ENCODE results near the gene ABCC4. TPM values are rescaled to one million over a fixed set of nuclear protein-coding genes. Genes with fewer than 3 reads are reported as not detected.

ABCC4 gene
- total RNA-seq, 1 experiment from 2014 or later = 12.9 TPM

- no peaks in the 10 kb centered on the region for H3K4me1 ChIP-seq (replicated peaks)
- no peak for DNase-seq (ENCODE audit: low read depth in 1 of 2, low spot score in 2 of 2)
- H3K4me3 ChIP-seq = no peak overlapping the region
- H3K9me3 ChIP-seq (replicated peaks) = no peaks in the 10 kb centered on the region
- no peaks in the 10 kb centered on the region for H3K27me3 ChIP-seq (replicated peaks)
- no peaks in the 10 kb centered on the region for H3K36me3 ChIP-seq
- H3K27ac ChIP-seq = no peak overlapping the region
These were observed 251.5 kb downstream of the ABCC4 start for GRCh38 chr13:95049772-95050171.

- Histone ChIP-seq H3K9me3 (replicated peaks) (no peaks in the 10 kb centered on the region), H3K4me3 (no peak overlapping the region), H3K27me3 (replicated peaks) (no peaks in the 10 kb centered on the region), H3K27ac (no peak overlapping the region), H3K4me1 (replicated peaks) (no peaks in the 10 kb centered on the region), H3K36me3 (no peaks in the 10 kb centered on the region)
- no peak for DNase-seq (ENCODE audit: low read depth in 1 of 2, low spot score in 2 of 2)
These were observed 256.6 kb downstream of the ABCC4 start for GRCh38 chr13:95044452-95045205.

- H3K36me3 ChIP-seq = no peaks in the 10 kb centered on the region
- no peaks in the 10 kb centered on the region for H3K4me1 ChIP-seq (replicated peaks)
- H3K27me3 ChIP-seq (replicated peaks) = no peaks in the 10 kb centered on the region
- H3K4me3 ChIP-seq = no peak overlapping the region
- H3K27ac ChIP-seq = no peak overlapping the region
- no peaks in the 10 kb centered on the region for H3K9me3 ChIP-seq (replicated peaks)
- DNase-seq (ENCODE audit: low read depth in 1 of 2, low spot score in 2 of 2) = no peak
These were observed 261.8 kb downstream of the ABCC4 start for GRCh38 chr13:95039415-95039814.

- Histone ChIP-seq H3K4me3 (no peak overlapping the region), H3K4me1 (replicated peaks) (no peaks in the 10 kb centered on the region), H3K27ac (no peak overlapping the region), H3K9me3 (replicated peaks) (no peaks in the 10 kb centered on the region), H3K27me3 (replicated peaks) (no peaks in the 10 kb centered on the region), H3K36me3 (no peaks in the 10 kb centered on the region)
- no peak for DNase-seq (ENCODE audit: low read depth in 1 of 2, low spot score in 2 of 2)
These were observed 262.3 kb downstream of the ABCC4 start for GRCh38 chr13:95038949-95039348.

GRCh38 chr13:95035311-95036109, 265.7 kb downstream of the ABCC4 start:
- Histone ChIP-seq H3K4me3 (no peak overlapping the region), H3K27ac (no peak overlapping the region), H3K4me1 (replicated peaks) (no peaks in the 10 kb centered on the region), H3K27me3 (replicated peaks) (no peaks in the 10 kb centered on the region), H3K9me3 (replicated peaks) (no peaks in the 10 kb centered on the region), H3K36me3 (no peaks in the 10 kb centered on the region)
- no peak for DNase-seq (ENCODE audit: low read depth in 1 of 2, low spot score in 2 of 2)

- Histone ChIP-seq H3K27ac (no peak overlapping the region), H3K9me3 (replicated peaks) (no peaks in the 10 kb centered on the region), H3K4me1 (replicated peaks) (no peaks in the 10 kb centered on the region), H3K27me3 (replicated peaks) (no peaks in the 10 kb centered on the region), H3K36me3 (no peaks in the 10 kb centered on the region), H3K4me3 (no peak overlapping the region)
- DNase-seq (ENCODE audit: low read depth in 1 of 2, low spot score in 2 of 2) = no peak
These were observed 267.4 kb downstream of the ABCC4 start for GRCh38 chr13:95033890-95034289.

- Histone ChIP-seq H3K36me3 (no peaks in the 10 kb centered on the region), H3K4me3 (no peak overlapping the region), H3K27me3 (replicated peaks) (no peaks in the 10 kb centered on the region), H3K4me1 (replicated peaks) (no peaks in the 10 kb centered on the region), H3K9me3 (replicated peaks) (no peaks in the 10 kb centered on the region), H3K27ac (no peak overlapping the region)
- DNase-seq (ENCODE audit: low read depth in 1 of 2, low spot score in 2 of 2) = no peak
These were observed 269.1 kb downstream of the ABCC4 start for GRCh38 chr13:95032121-95032520.

GRCh38 chr13:95030821-95031343, 270.4 kb downstream of the ABCC4 start:
- Histone ChIP-seq H3K27ac (no peak overlapping the region), H3K4me3 (no peak overlapping the region), H3K4me1 (replicated peaks) (no peaks in the 10 kb centered on the region), H3K36me3 (no peaks in the 10 kb centered on the region), H3K9me3 (replicated peaks) (no peaks in the 10 kb centered on the region), H3K27me3 (replicated peaks) (no peaks in the 10 kb centered on the region)
- DNase-seq (ENCODE audit: low read depth in 1 of 2, low spot score in 2 of 2) = no peak

GRCh38 chr13:95027638-95028037, 273.6 kb downstream of the ABCC4 start:
- Histone ChIP-seq H3K4me1 (replicated peaks) (no peaks in the 10 kb centered on the region), H3K27ac (no peak overlapping the region), H3K36me3 (no peaks in the 10 kb centered on the region), H3K27me3 (replicated peaks) (no peaks in the 10 kb centered on the region), H3K9me3 (replicated peaks) (no peaks in the 10 kb centered on the region), H3K4me3 (no peak overlapping the region)
- no peak for DNase-seq (ENCODE audit: low read depth in 1 of 2, low spot score in 2 of 2)

GRCh38 chr13:95025116-95025515, 276.1 kb downstream of the ABCC4 start:
- Histone ChIP-seq H3K27ac (no peak overlapping the region), H3K4me3 (no peak overlapping the region), H3K36me3 (no peaks in the 10 kb centered on the region), H3K27me3 (replicated peaks) (no peaks in the 10 kb centered on the region), H3K4me1 (replicated peaks) (peaks cover 10% of the 10 kb centered on the region), H3K9me3 (replicated peaks) (no peaks in the 10 kb centered on the region)
- DNase-seq (ENCODE audit: low read depth in 1 of 2, low spot score in 2 of 2) = no peak

- H3K9me3 ChIP-seq (replicated peaks) = no peaks in the 10 kb centered on the region
- H3K4me3 ChIP-seq = no peak overlapping the region
- H3K27ac ChIP-seq = no peak overlapping the region
- peaks cover 13% of the 10 kb centered on the region for H3K4me1 ChIP-seq (replicated peaks)
- H3K36me3 ChIP-seq = no peaks in the 10 kb centered on the region
- no peak for DNase-seq (ENCODE audit: low read depth in 1 of 2, low spot score in 2 of 2)
- H3K27me3 ChIP-seq (replicated peaks) = no peaks in the 10 kb centered on the region
These were observed 277.8 kb downstream of the ABCC4 start for GRCh38 chr13:95023405-95023804.

- DNase-seq (ENCODE audit: low read depth in 1 of 2, low spot score in 2 of 2) = peak in 1 of 2 experiments; percentile 41
- Histone ChIP-seq H3K27me3 (replicated peaks) (no peaks in the 10 kb centered on the region), H3K36me3 (no peaks in the 10 kb centered on the region), H3K27ac (peak overlapping the region; percentile 32), H3K4me1 (replicated peaks) (peaks cover 13% of the 10 kb centered on the region), H3K9me3 (replicated peaks) (no peaks in the 10 kb centered on the region), H3K4me3 (no peak overlapping the region)
These were observed 280.8 kb downstream of the ABCC4 start for GRCh38 chr13:95020298-95020987.

- no peak overlapping the region for H3K4me3 ChIP-seq
- peak overlapping the region; percentile 32 for H3K27ac ChIP-seq
- no peaks in the 10 kb centered on the region for H3K9me3 ChIP-seq (replicated peaks)
- no peak for DNase-seq (ENCODE audit: low read depth in 1 of 2, low spot score in 2 of 2)
- no peaks in the 10 kb centered on the region for H3K27me3 ChIP-seq (replicated peaks)
- H3K36me3 ChIP-seq = no peaks in the 10 kb centered on the region
- peaks cover 13% of the 10 kb centered on the region for H3K4me1 ChIP-seq (replicated peaks)
These were observed 281.4 kb downstream of the ABCC4 start for GRCh38 chr13:95019886-95020285.

- Histone ChIP-seq H3K27ac (no peak overlapping the region), H3K27me3 (replicated peaks) (peaks cover 17% of the 10 kb centered on the region), H3K9me3 (replicated peaks) (no peaks in the 10 kb centered on the region), H3K36me3 (no peaks in the 10 kb centered on the region), H3K4me3 (no peak overlapping the region), H3K4me1 (replicated peaks) (no peaks in the 10 kb centered on the region)
- no peak for DNase-seq (ENCODE audit: low read depth in 1 of 2, low spot score in 2 of 2)
These were observed 293.9 kb downstream of the ABCC4 start for GRCh38 chr13:95007322-95007721.
